ENCODE results near the gene WDR7. TPM values are rescaled to one million over a fixed set of nuclear protein-coding genes. Genes with fewer than 3 reads are reported as not detected.

The WDR7 gene
- total and polyA plus RNA-seq, 2 experiments from 2014 or later = 7.0 to 14.8 TPM

DNA sequence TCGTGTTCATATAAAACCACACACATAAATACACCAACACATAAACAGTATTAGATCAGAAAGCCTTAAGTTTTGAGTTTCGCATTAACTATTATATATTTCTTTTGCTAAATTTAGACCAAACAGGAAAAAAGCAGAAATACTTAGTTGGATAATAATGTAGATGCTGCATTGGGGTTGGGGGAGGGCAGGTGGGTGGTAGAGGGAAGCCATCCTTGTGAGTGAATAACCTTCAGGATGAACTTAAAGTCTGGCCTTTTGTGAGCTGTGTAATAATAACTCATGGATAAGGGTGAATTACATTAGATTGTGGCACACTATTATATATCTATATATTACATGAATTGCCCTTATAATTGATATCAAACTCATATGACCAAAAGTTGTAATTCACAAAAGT lies 174.7 kb downstream of the WDR7 start:
- DNase-seq (ENCODE audit: low spot score) (no peak), ATAC-seq (no peak)
- peaks cover under 1% of the 10 kb centered on the region; the same call in 1 of the 3 replicates for H3K36me3 Mint-ChIP-seq (ENCODE audit: low read depth)
- Histone ChIP-seq H4K20me1 (replicated peaks; ENCODE audit: insufficient read depth) (no peaks in the 10 kb centered on the region), H3K4me2 (no peak overlapping the region), H3K27me3 (ENCODE audit: insufficient read depth) (no peaks in the 10 kb centered on the region), H3K36me3 (ENCODE audit: insufficient read depth) (no peaks in the 10 kb centered on the region), H3F3A (replicated peaks; ENCODE audit: low read depth) (no peaks in the 10 kb centered on the region), H3K9me2 (ENCODE audit: insufficient read depth) (no peaks in the 10 kb centered on the region), H3K27ac (ENCODE audit: low read depth) (no peak overlapping the region), H2AFZ (no peak overlapping the region), H3K4me3 (no peak overlapping the region), H3K4me1 (ENCODE audit: insufficient read depth) (no peaks in the 10 kb centered on the region), H3K79me2 (replicated peaks; ENCODE audit: insufficient read depth) (no peaks in the 10 kb centered on the region)
- no peak overlapping the region for H3K27ac Mint-ChIP-seq
- H3K27me3 Mint-ChIP-seq (ENCODE audit: insufficient read depth, low read depth, poor library complexity) = no peaks in the 10 kb centered on the region
- no peaks in the 10 kb centered on the region for H3K9me3 Mint-ChIP-seq
- no peak overlapping the region for H3K4me3 Mint-ChIP-seq
- TF ChIP-seq, protein P1, sequence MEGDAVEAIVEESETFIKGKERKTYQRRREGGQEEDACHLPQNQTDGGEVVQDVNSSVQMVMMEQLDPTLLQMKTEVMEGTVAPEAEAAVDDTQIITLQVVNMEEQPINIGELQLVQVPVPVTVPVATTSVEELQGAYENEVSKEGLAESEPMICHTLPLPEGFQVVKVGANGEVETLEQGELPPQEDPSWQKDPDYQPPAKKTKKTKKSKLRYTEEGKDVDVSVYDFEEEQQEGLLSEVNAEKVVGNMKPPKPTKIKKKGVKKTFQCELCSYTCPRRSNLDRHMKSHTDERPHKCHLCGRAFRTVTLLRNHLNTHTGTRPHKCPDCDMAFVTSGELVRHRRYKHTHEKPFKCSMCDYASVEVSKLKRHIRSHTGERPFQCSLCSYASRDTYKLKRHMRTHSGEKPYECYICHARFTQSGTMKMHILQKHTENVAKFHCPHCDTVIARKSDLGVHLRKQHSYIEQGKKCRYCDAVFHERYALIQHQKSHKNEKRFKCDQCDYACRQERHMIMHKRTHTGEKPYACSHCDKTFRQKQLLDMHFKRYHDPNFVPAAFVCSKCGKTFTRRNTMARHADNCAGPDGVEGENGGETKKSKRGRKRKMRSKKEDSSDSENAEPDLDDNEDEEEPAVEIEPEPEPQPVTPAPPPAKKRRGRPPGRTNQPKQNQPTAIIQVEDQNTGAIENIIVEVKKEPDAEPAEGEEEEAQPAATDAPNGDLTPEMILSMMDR (conservative IDR thresholded peaks at IDR 0.05; ENCODE audit: low read depth in 2 of 2) = no peak
- TF ChIP-seq ZNF114 (CRISPR knock-in tag; IDR thresholded peaks at IDR 0.05) (no peak), EZH2phosphoT487 (IDR thresholded peaks at IDR 0.05; ENCODE audit: unreplicated experiment) (no peak), STAT1 (IDR thresholded peaks at IDR 0.05; ENCODE audit: unreplicated experiment) (no peak), POLR2AphosphoS5 (IDR thresholded peaks at IDR 0.05; ENCODE audit: low read depth) (no peak), JUNB (IDR thresholded peaks at IDR 0.05; ENCODE audit: unreplicated experiment) (no peak), CREB1 (CRISPR knock-in tag; IDR thresholded peaks at IDR 0.05; ENCODE audit: low read depth) (no peak), EZH2 (IDR thresholded peaks at IDR 0.05; ENCODE audit: low read depth, unreplicated experiment) (no peak), ZNF331 (CRISPR knock-in tag; IDR thresholded peaks at IDR 0.05; ENCODE audit: low read depth) (no peak)
- TF ChIP-seq, protein P2, sequence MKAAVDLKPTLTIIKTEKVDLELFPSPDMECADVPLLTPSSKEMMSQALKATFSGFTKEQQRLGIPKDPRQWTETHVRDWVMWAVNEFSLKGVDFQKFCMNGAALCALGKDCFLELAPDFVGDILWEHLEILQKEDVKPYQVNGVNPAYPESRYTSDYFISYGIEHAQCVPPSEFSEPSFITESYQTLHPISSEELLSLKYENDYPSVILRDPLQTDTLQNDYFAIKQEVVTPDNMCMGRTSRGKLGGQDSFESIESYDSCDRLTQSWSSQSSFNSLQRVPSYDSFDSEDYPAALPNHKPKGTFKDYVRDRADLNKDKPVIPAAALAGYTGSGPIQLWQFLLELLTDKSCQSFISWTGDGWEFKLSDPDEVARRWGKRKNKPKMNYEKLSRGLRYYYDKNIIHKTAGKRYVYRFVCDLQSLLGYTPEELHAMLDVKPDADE (IDR thresholded peaks at IDR 0.05) = no peak
- TF ChIP-seq, protein P3, sequence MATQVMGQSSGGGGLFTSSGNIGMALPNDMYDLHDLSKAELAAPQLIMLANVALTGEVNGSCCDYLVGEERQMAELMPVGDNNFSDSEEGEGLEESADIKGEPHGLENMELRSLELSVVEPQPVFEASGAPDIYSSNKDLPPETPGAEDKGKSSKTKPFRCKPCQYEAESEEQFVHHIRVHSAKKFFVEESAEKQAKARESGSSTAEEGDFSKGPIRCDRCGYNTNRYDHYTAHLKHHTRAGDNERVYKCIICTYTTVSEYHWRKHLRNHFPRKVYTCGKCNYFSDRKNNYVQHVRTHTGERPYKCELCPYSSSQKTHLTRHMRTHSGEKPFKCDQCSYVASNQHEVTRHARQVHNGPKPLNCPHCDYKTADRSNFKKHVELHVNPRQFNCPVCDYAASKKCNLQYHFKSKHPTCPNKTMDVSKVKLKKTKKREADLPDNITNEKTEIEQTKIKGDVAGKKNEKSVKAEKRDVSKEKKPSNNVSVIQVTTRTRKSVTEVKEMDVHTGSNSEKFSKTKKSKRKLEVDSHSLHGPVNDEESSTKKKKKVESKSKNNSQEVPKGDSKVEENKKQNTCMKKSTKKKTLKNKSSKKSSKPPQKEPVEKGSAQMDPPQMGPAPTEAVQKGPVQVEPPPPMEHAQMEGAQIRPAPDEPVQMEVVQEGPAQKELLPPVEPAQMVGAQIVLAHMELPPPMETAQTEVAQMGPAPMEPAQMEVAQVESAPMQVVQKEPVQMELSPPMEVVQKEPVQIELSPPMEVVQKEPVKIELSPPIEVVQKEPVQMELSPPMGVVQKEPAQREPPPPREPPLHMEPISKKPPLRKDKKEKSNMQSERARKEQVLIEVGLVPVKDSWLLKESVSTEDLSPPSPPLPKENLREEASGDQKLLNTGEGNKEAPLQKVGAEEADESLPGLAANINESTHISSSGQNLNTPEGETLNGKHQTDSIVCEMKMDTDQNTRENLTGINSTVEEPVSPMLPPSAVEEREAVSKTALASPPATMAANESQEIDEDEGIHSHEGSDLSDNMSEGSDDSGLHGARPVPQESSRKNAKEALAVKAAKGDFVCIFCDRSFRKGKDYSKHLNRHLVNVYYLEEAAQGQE (IDR thresholded peaks at IDR 0.05; ENCODE audit: unreplicated experiment) = no peak
- TF ChIP-seq, protein P4, sequence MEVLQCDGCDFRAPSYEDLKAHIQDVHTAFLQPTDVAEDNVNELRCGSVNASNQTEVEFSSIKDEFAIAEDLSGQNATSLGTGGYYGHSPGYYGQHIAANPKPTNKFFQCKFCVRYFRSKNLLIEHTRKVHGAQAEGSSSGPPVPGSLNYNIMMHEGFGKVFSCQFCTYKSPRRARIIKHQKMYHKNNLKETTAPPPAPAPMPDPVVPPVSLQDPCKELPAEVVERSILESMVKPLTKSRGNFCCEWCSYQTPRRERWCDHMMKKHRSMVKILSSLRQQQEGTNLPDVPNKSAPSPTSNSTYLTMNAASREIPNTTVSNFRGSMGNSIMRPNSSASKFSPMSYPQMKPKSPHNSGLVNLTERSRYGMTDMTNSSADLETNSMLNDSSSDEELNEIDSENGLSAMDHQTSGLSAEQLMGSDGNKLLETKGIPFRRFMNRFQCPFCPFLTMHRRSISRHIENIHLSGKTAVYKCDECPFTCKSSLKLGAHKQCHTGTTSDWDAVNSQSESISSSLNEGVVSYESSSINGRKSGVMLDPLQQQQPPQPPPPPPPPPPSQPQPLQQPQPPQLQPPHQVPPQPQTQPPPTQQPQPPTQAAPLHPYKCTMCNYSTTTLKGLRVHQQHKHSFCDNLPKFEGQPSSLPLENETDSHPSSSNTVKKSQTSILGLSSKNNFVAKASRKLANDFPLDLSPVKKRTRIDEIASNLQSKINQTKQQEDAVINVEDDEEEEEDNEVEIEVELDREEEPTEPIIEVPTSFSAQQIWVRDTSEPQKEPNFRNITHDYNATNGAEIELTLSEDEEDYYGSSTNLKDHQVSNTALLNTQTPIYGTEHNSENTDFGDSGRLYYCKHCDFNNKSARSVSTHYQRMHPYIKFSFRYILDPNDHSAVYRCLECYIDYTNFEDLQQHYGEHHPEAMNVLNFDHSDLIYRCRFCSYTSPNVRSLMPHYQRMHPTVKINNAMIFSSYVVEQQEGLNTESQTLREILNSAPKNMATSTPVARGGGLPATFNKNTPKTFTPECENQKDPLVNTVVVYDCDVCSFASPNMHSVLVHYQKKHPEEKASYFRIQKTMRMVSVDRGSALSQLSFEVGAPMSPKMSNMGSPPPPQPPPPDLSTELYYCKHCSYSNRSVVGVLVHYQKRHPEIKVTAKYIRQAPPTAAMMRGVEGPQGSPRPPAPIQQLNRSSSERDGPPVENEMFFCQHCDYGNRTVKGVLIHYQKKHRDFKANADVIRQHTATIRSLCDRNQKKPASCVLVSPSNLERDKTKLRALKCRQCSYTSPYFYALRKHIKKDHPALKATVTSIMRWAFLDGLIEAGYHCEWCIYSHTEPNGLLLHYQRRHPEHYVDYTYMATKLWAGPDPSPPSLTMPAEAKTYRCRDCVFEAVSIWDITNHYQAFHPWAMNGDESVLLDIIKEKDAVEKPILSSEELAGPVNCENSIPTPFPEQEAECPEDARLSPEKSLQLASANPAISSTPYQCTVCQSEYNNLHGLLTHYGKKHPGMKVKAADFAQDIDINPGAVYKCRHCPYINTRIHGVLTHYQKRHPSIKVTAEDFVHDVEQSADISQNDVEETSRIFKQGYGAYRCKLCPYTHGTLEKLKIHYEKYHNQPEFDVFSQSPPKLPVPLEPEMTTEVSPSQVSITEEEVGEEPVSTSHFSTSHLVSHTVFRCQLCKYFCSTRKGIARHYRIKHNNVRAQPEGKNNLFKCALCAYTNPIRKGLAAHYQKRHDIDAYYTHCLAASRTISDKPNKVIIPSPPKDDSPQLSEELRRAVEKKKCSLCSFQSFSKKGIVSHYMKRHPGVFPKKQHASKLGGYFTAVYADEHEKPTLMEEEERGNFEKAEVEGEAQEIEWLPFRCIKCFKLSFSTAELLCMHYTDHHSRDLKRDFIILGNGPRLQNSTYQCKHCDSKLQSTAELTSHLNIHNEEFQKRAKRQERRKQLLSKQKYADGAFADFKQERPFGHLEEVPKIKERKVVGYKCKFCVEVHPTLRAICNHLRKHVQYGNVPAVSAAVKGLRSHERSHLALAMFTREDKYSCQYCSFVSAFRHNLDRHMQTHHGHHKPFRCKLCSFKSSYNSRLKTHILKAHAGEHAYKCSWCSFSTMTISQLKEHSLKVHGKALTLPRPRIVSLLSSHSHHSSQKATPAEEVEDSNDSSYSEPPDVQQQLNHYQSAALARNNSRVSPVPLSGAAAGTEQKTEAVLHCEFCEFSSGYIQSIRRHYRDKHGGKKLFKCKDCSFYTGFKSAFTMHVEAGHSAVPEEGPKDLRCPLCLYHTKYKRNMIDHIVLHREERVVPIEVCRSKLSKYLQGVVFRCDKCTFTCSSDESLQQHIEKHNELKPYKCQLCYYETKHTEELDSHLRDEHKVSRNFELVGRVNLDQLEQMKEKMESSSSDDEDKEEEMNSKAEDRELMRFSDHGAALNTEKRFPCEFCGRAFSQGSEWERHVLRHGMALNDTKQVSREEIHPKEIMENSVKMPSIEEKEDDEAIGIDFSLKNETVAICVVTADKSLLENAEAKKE (CRISPR knock-in tag; IDR thresholded peaks at IDR 0.05) = no peak
- no peaks in the 10 kb centered on the region; the same call in 2 of the 3 replicates for H3K4me1 Mint-ChIP-seq
